ENCODE results near the gene VDAC1. TPM values are rescaled to one million over a fixed set of nuclear protein-coding genes. Genes with fewer than 3 reads are reported as not detected.

Gene VDAC1
- total RNA-seq, 3 donors from 2014 or later = 153 to 283 (median 246) TPM

- TF ChIP-seq, protein P1, sequence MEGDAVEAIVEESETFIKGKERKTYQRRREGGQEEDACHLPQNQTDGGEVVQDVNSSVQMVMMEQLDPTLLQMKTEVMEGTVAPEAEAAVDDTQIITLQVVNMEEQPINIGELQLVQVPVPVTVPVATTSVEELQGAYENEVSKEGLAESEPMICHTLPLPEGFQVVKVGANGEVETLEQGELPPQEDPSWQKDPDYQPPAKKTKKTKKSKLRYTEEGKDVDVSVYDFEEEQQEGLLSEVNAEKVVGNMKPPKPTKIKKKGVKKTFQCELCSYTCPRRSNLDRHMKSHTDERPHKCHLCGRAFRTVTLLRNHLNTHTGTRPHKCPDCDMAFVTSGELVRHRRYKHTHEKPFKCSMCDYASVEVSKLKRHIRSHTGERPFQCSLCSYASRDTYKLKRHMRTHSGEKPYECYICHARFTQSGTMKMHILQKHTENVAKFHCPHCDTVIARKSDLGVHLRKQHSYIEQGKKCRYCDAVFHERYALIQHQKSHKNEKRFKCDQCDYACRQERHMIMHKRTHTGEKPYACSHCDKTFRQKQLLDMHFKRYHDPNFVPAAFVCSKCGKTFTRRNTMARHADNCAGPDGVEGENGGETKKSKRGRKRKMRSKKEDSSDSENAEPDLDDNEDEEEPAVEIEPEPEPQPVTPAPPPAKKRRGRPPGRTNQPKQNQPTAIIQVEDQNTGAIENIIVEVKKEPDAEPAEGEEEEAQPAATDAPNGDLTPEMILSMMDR (IDR thresholded peaks at IDR 0.05) = no peak
- Histone ChIP-seq H3K9me3 (no peaks in the 10 kb centered on the region), H3K4me3 (no peak overlapping the region), H3K4me1 (ENCODE audit: low read depth) (peaks cover 30% of the 10 kb centered on the region), H3K36me3 (ENCODE audit: low read depth) (no peaks in the 10 kb centered on the region)
- intact Hi-C loops (cut with DNase I, micrococcal nuclease) = no loop called here
- DNase-seq (peak; percentile 57 to 72 (median 68)), ATAC-seq (peak; percentile 59)
Observed at GRCh38 chr5:134020188-134020587, 15.4 kb upstream of the VDAC1 start.

GRCh38 chr5:134019636-134020035 is 14.9 kb upstream of the VDAC1 start:
- TF ChIP-seq, protein P1 (IDR thresholded peaks at IDR 0.05) = no peak
- Histone ChIP-seq H3K9me3 (no peaks in the 10 kb centered on the region), H3K36me3 (ENCODE audit: low read depth) (no peaks in the 10 kb centered on the region), H3K4me3 (no peak overlapping the region), H3K4me1 (ENCODE audit: low read depth) (peaks cover 30% of the 10 kb centered on the region)
- ATAC-seq (peak; percentile 3), DNase-seq (peak; percentile 35 to 38 (median 36))
- intact Hi-C loops (cut with DNase I, micrococcal nuclease) = no loop called here

DNA sequence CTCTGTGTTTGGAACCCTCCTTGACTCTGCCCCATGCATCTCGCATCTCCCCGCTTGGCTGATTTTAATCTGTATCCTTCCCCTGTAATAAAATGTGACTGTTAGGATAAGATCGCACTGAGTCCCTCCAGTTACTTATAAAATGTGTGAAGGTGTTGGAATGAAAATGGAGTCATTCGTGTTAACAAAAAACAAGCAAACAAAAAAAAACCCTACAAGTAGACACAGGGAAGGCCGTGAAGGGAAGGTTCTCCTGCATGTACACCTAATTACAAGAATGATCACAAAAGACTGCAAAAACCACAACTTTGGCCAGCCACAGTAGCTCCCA is 14.2 kb upstream of the VDAC1 start:
- ATAC-seq = no peak
- intact Hi-C loops (cut with DNase I, micrococcal nuclease) = no loop called here
- TF ChIP-seq, protein P1 (IDR thresholded peaks at IDR 0.05) = no peak
- H3K36me3 ChIP-seq (ENCODE audit: low read depth) = no peaks in the 10 kb centered on the region
- no peak overlapping the region for H3K4me3 ChIP-seq
- no peak for DNase-seq
- no peaks in the 10 kb centered on the region for H3K9me3 ChIP-seq
- H3K4me1 ChIP-seq (ENCODE audit: low read depth) = peaks cover 30% of the 10 kb centered on the region

- TF ChIP-seq, protein P1 (IDR thresholded peaks at IDR 0.05) = no peak
- peak; percentile 90 for ATAC-seq
- H3K4me1 ChIP-seq (ENCODE audit: low read depth) = peaks cover 30% of the 10 kb centered on the region
- H3K36me3 ChIP-seq (ENCODE audit: low read depth) = no peaks in the 10 kb centered on the region
- peak; percentile 72 to 95 (median 81) for DNase-seq
- H3K4me3 ChIP-seq = no peak overlapping the region
- intact Hi-C loops (cut with DNase I, micrococcal nuclease) = no loop called here
- no peaks in the 10 kb centered on the region for H3K9me3 ChIP-seq
Observed at GRCh38 chr5:134018154-134018985, 13.6 kb upstream of the VDAC1 start.

DNA sequence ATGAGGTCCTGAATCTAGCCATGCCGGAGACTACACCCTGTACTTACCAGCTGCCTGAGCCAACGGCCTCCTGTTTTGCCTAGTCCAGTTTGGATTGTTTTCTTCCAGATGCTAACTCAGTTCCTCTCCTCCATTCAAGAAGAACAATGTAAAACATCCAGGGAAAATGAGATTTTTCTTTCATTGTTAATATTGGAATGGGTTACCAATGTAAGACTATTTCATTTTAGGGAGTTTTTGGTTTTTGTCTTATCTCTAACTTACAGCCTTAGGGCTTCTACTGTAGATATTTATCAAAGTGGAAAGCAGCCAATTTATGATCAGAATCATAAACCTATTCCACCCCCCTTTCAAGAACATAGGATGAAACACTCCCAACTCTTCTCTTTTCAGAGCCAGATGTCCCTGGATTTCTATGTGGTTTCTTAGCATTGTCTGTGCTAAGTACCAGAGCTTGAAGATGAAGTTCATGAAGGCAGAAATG is 3.5 kb upstream of the VDAC1 start:
- Histone ChIP-seq H3K4me3 (no peak overlapping the region), H3K9me3 (no peaks in the 10 kb centered on the region), H3K36me3 (ENCODE audit: low read depth) (no peaks in the 10 kb centered on the region), H3K4me1 (ENCODE audit: low read depth) (peaks cover 11% of the 10 kb centered on the region)
- ATAC-seq (no peak), DNase-seq (no peak)
- intact Hi-C loops (cut with DNase I, micrococcal nuclease) = no loop called here
- TF ChIP-seq, protein P1 (IDR thresholded peaks at IDR 0.05) = no peak
